ENCODE results near the gene FAM222A.

GRCh38 chr12:109743076-109743910 is 29.7 kb downstream of the FAM222A start:
- no peak for TF ChIP-seq CTCF (IDR thresholded peaks at IDR 0.05; ENCODE audit: control extremely low read depth in 1 of 3, insufficient read depth in 1 of 3, low read depth in 1 of 3, low read length in 3 of 3)
- no peak for TF ChIP-seq USF2 (IDR thresholded peaks at IDR 0.05; ENCODE audit: low read length)
- TF ChIP-seq POLR2AphosphoS5 (IDR thresholded peaks at IDR 0.05; ENCODE audit: low read depth, low read length): no peak
